Gastroesophageal sphincter (tissue), 4 donors: Measurements from ENCODE around the gene OTOG. TPM values are rescaled to one million over a fixed set of nuclear protein-coding genes. Genes with fewer than 3 reads are reported as not detected.

Experiments used
- ATAC-seq: fragments of 150-250 bp; one replicate; pipeline ENCODE4 v1.9.1; 2016; ENCODE audit warnings: mild to moderate bottlenecking, moderate library complexity
- H3K27ac ChIP-seq, 4 donors: fragments of 200-600 bp; sonication (generic) in 3 of 4; 1 replicate in 3 of 4; 2 replicates in 1 of 4; pipeline ENCODE4 v1.5.1; 2016 to 2019
- H3K27me3 ChIP-seq: fragments of 200-600 bp; sonication (generic); one replicate; pipeline ENCODE4 v1.5.1; 2019
- H3K36me3 ChIP-seq, 2 donors: fragments of 200-600 bp; sonication (generic); one replicate each; pipeline ENCODE4 v1.5.1; 2019; ENCODE audit warnings: control low read depth in 1 of 2
- H3K4me1 ChIP-seq, 3 donors: fragments of 200-600 bp; sonication (generic); 1 replicate in 2 of 3; 2 replicates in 1 of 3; pipeline ENCODE4 v1.5.1; 2016 to 2019; ENCODE audit warnings: control low read depth in 2 of 3
- H3K4me3 ChIP-seq, 2 donors: fragments of 200-600 bp; sonication (generic); one replicate each; pipeline ENCODE4 v1.5.1; 2019; ENCODE audit warnings: mild to moderate bottlenecking in 1 of 2, moderate library complexity in 1 of 2
- H3K9me3 ChIP-seq, 3 donors: fragments of 200-600 bp; sonication (generic); one replicate each; pipeline ENCODE4 v1.5.1; 2017 to 2019; ENCODE audit warnings: control low read depth in 2 of 3
- EP300 ChIP-seq: sonication (generic); formaldehyde crosslinking; IDR thresholded peaks from one replicate; pipeline ENCODE4 v1.6.1; 2017; ENCODE audit warnings: antibody characterized with exemption, mild to moderate bottlenecking
- POLR2A ChIP-seq, 2 donors: fragments of 450-650 bp; IDR thresholded peaks; one replicate each; pipeline ENCODE4 v1.6.1; 2017; ENCODE audit warnings: antibody characterized with exemption in 2 of 2, mild to moderate bottlenecking in 2 of 2, moderate library complexity in 1 of 2
- POLR2AphosphoS5 ChIP-seq: sonication (generic); formaldehyde crosslinking; IDR thresholded peaks from one replicate; pipeline ENCODE4 v1.6.1; 2017; ENCODE audit warnings: antibody characterized with exemption
- WGBS, 2 donors: methylation state at CpG; one replicate each; pipeline ENCODE4 v1.1.5; 2018; ENCODE audit warnings: low coverage in 1 of 2; 5-methylcytosine and 5-hydroxymethylcytosine counted together
- total RNA-seq, 4 donors: library from RNA; depleted of rRNA; stranded (reverse); fragments of >200 nt; gene quantifications; one replicate each; pipeline ENCODE4 v1.1.0, GENCODE V29; 2016
- TF ChIP-seq, protein P1 (sequence below), 4 experiments: fragments of 200-600 bp in 2 of 4; fragments of 450-650 bp in 2 of 4; sonication (generic) in 1 of 4; IDR thresholded peaks; one replicate each; pipeline ENCODE4 v1.5.1; 2017 to 2019; ENCODE audit warnings: antibody characterized with exemption in 4 of 4, mild to moderate bottlenecking in 2 of 4, moderate library complexity in 2 of 4

Gene OTOG
- total RNA-seq, 4 donors from 2014 or later = not detected

DNA sequence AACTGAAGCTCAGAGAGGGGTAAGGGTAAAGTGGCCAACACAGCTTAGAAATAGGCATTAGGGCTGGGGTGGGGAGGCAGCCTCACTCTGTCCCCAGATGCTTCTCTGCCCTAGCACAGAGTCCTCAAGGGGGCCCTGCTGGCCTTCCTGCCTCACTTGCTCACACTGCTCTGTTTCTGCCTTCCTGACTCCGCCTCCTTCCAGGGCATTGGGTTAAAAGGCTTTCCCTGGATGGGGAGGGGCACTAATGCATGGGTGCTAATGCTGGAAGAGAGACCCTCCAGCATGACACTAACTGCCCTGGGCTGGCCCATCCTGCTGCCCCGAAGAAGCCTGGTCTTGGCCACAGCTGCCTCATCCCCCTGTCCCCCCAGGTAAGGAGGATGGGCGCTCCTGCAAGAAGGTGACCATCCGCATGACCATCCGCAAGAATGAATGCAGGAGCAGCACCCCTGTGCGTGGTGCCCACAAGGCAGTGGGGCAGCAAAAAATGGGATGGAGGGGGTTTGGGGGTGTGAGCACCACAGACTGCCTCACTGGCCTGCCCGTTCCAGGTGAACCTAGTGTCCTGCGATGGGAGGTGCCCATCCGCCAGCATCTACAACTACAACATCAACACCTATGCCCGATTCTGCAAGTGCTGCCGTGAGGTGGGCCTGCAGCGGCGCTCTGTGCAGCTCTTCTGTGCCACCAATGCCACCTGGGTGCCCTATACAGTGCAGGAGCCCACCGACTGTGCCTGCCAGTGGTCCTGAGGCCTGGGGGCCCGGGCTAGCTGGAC, 98.3 kb downstream of the OTOG start:
- Histone ChIP-seq H3K4me3 (no peak overlapping the region), H3K4me1 (no peaks in the 10 kb centered on the region), H3K27me3 (peaks cover 19% of the 10 kb centered on the region), H3K9me3 (peaks cover 0 to 21% (median 0%) of the 10 kb centered on the region in 3 donors), H3K27ac (no peak overlapping the region), H3K36me3 (no peaks in the 10 kb centered on the region)
- no peak for ATAC-seq
- WGBS, 2 donors = 97 to 100% methylated on average over 3 to 6 of the region's 15 CpGs
- TF ChIP-seq POLR2A (IDR thresholded peaks at IDR 0.05) (no peak), POLR2AphosphoS5 (no peak), EP300 (no peak)
- TF ChIP-seq, protein P1, sequence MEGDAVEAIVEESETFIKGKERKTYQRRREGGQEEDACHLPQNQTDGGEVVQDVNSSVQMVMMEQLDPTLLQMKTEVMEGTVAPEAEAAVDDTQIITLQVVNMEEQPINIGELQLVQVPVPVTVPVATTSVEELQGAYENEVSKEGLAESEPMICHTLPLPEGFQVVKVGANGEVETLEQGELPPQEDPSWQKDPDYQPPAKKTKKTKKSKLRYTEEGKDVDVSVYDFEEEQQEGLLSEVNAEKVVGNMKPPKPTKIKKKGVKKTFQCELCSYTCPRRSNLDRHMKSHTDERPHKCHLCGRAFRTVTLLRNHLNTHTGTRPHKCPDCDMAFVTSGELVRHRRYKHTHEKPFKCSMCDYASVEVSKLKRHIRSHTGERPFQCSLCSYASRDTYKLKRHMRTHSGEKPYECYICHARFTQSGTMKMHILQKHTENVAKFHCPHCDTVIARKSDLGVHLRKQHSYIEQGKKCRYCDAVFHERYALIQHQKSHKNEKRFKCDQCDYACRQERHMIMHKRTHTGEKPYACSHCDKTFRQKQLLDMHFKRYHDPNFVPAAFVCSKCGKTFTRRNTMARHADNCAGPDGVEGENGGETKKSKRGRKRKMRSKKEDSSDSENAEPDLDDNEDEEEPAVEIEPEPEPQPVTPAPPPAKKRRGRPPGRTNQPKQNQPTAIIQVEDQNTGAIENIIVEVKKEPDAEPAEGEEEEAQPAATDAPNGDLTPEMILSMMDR (IDR thresholded peaks at IDR 0.05) = no peak

DNA sequence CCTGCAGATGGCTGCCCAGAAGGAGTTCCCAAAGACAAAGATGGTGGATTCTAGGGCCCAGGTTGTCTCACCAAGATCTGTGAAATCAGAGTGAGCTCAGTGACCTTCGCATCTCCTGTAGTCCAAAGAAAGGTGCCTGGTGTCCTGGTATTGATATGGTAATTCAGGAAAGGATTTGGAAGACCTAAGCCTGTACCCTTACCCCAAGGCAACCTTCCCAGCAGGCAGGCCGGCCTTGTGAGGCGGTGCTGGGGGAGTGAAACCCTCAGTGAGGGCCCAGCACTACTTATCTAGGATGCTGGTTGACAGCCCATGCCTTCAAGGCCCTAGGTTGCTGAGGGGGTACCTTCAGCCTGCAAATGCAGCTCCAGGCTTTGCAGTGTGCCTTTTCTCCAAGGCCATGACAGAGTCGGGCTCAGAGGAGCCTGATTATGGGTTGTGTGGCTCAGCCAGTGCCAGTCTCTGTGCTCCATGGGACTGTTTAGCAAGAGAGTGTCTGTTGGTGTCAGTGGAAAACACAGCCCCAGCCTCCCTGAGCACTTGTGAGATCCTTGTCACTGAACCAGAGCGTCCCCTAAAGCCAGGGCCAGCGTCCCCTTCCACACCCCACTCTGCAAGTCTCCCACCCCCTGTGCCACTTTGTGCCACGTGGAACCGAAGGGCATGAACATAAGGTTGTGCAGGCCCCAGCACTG, 99.5 kb downstream of the OTOG start:
- peaks cover 31% of the 10 kb centered on the region for H3K27me3 ChIP-seq
- 53% methylated on average over 3 of the region's 8 CpGs; no CpG with 5 or more reads in 1 of the 2 donors for WGBS, 2 donors
- H3K27ac ChIP-seq = no peak overlapping the region
- H3K36me3 ChIP-seq = no peaks in the 10 kb centered on the region
- no peak overlapping the region for H3K4me3 ChIP-seq
- no peak for TF ChIP-seq EP300
- TF ChIP-seq, protein P1 (IDR thresholded peaks at IDR 0.05) = no peak
- no peak for TF ChIP-seq POLR2A (IDR thresholded peaks at IDR 0.05)
- TF ChIP-seq POLR2AphosphoS5 = no peak
- no peaks in the 10 kb centered on the region for H3K4me1 ChIP-seq
- no peak for ATAC-seq
- H3K9me3 ChIP-seq = peaks cover 0 to 21% (median 0%) of the 10 kb centered on the region in 3 donors

DNA sequence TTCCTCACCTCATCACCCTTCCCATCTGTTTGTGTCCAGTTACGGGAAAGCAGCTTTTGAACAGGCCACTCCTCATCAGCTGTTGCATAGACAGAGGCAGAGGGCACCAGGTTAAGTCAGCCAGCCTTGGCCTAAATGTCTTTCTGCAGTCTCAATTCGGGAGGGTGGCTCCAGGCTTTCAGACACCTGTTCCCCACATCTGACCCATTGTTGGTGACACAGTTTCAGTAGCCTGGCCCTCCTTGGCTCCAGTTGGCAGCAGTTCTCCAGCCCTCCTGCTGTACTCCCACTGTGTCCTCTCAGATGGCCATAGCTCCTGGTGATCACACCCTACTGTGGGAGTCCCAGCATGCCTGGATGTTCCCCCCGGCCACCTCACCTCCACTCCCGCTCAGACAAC, 101.5 kb downstream of the OTOG start:
- H3K36me3 ChIP-seq = no peaks in the 10 kb centered on the region
- H3K4me3 ChIP-seq = no peak overlapping the region
- 74 to 78% methylated on average over 2 to 3 of the region's 4 CpGs for WGBS, 2 donors
- no peak for ATAC-seq
- no peak for TF ChIP-seq POLR2A (IDR thresholded peaks at IDR 0.05)
- no peak for TF ChIP-seq EP300
- TF ChIP-seq, protein P1 (IDR thresholded peaks at IDR 0.05) = no peak
- no peak for TF ChIP-seq POLR2AphosphoS5
- peaks cover 47% of the 10 kb centered on the region for H3K27me3 ChIP-seq
- H3K27ac ChIP-seq = no peak overlapping the region
- H3K9me3 ChIP-seq = peaks cover 0 to 21% (median 0%) of the 10 kb centered on the region in 3 donors
- no peaks in the 10 kb centered on the region for H3K4me1 ChIP-seq

DNA sequence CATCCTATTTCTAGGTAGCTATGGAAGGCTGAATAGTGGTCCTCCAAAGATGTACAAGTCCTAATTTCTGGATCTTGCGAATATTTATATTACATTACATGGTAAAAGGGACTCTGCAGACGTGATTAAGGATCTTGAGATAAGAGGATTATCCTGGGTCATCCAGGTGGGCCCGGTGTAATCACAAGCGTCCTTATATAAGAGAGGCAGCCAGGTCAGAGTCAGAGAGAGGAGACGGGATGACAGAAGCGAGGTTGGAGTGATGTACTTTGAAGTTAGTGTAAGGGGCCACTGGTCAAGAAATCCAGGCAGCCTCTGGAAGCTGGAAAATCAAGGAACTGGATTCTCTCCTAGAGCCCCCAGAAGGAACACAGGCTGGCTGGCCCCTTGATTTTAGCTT, 102.2 kb downstream of the OTOG start:
- 36 to 42% methylated on average over 6 of the region's 6 CpGs for WGBS, 2 donors
- TF ChIP-seq POLR2AphosphoS5 (no peak), POLR2A (IDR thresholded peaks at IDR 0.05) (no peak), EP300 (no peak)
- TF ChIP-seq, protein P1 (IDR thresholded peaks at IDR 0.05) = no peak
- Histone ChIP-seq H3K27me3 (peaks cover 52% of the 10 kb centered on the region), H3K36me3 (no peaks in the 10 kb centered on the region), H3K27ac (no peak overlapping the region), H3K4me1 (no peaks in the 10 kb centered on the region), H3K9me3 (peaks cover 0 to 22% (median 0%) of the 10 kb centered on the region in 3 donors), H3K4me3 (no peak overlapping the region)
- no peak for ATAC-seq
